T-cell (primary cell): ENCODE measurements around the gene USF2. TPM values are rescaled to one million over a fixed set of nuclear protein-coding genes. Genes with fewer than 3 reads are reported as not detected.

ENCODE experiments used
- ATAC-seq, 4 experiments: fragments of 200-7000 bp in 3 of 4; fragments of 150-1000 bp in 1 of 4; cut with Tn5 transposase; replicated peaks in 1 of 4; 1 replicate in 3 of 4; 2 replicates in 1 of 4; pipeline ENCODE4 v1.10.0; 2021; ENCODE audit warnings: moderate library complexity in 3 of 4, mild to moderate bottlenecking in 2 of 4, moderate number of reproducible peaks in 1 of 4
- CTCF ChIA-PET, 2 donors: fragments of 300-600 bp; sonication (Branson Sonifier 250); formaldehyde crosslinking; loops; one replicate each; lab custom pipeline; 2022; ENCODE audit warnings: antibody characterized with exemption in 2 of 2; lab: Charles Lee
- POLR2A ChIA-PET, 2 donors: fragments of 300-600 bp; sonication (Branson Sonifier 250); formaldehyde crosslinking; loops; one replicate each; lab custom pipeline; 2022; ENCODE audit warnings: antibody characterized with exemption in 2 of 2; lab: Charles Lee
- DNase-seq, 35 experiments: peaks; one replicate each; pipeline versions ENCODE4 v3.0.0 to v3.0.0-alpha.2; 2013 to 2023
- H3K27ac ChIP-seq: one replicate; pipeline ENCODE4 v1.5.1; 2013; ENCODE audit warnings: low read length
- H3K27me3 ChIP-seq, 2 experiments: replicated peaks in 1 of 2; 1 replicate in 1 of 2; 2 replicates in 1 of 2; pipeline versions ENCODE4 v1.6.1 to v1.7.0; 2013; ENCODE audit warnings: low read length in 1 of 2, mixed read lengths in 1 of 2; ENCODE audit not compliant: control insufficient read depth in 2 of 2, insufficient read depth in 2 of 2; ENCODE audit errors: extremely low read depth in 1 of 2
- H3K36me3 ChIP-seq, 2 donors: 1 replicate in 1 of 2; 2 replicates in 1 of 2; pipeline versions ENCODE4 v1.6.1 to v1.7.0; 2013; ENCODE audit warnings: low read length in 1 of 2; ENCODE audit not compliant: control insufficient read depth in 2 of 2, insufficient read depth in 1 of 2; ENCODE audit errors: extremely low read depth in 1 of 2
- H3K4me1 ChIP-seq, 2 experiments: 1 replicate in 1 of 2; 2 replicates in 1 of 2; pipeline versions ENCODE4 v1.6.1 to v1.7.0; 2013; ENCODE audit warnings: low read length in 2 of 2, mixed read lengths in 1 of 2; ENCODE audit not compliant: insufficient read depth in 2 of 2, control insufficient read depth in 1 of 2; ENCODE audit errors: extremely low read depth in 1 of 2
- H3K4me3 ChIP-seq, 2 donors: 1 replicate in 1 of 2; 2 replicates in 1 of 2; pipeline versions ENCODE4 v1.5.1 to v1.7.0; 2013; ENCODE audit warnings: mild to moderate bottlenecking in 2 of 2, low read length in 1 of 2, moderate library complexity in 1 of 2; ENCODE audit not compliant: control insufficient read depth in 1 of 2; ENCODE audit errors: extremely low read depth in 1 of 2
- H3K9me3 ChIP-seq: 2 replicates; pipeline ENCODE4 v1.7.0; 2013
- H3K27ac Mint-ChIP-seq, 2 donors: one replicate each; pipeline ENCODE4 v1.8.0; 2020 to 2021; ENCODE audit warnings: mild to moderate bottlenecking in 2 of 2, mixed read lengths in 2 of 2
- H3K27me3 Mint-ChIP-seq, 2 donors: one replicate each; pipeline ENCODE4 v1.8.0; 2021 to 2022; ENCODE audit warnings: mixed read lengths in 2 of 2
- H3K36me3 Mint-ChIP-seq: one replicate; pipeline ENCODE4 v1.8.0; 2021; ENCODE audit warnings: mixed read lengths
- H3K4me1 Mint-ChIP-seq, 3 donors: one replicate each; pipeline ENCODE4 v1.8.0; 2020 to 2022; ENCODE audit warnings: mixed read lengths in 3 of 3, mild to moderate bottlenecking in 1 of 3
- H3K4me3 Mint-ChIP-seq, 3 donors: one replicate each; pipeline ENCODE4 v1.8.0; 2020 to 2022; ENCODE audit warnings: mild to moderate bottlenecking in 3 of 3, mixed read lengths in 3 of 3, moderate library complexity in 3 of 3
- H3K9me3 Mint-ChIP-seq, 3 donors: one replicate each; pipeline ENCODE4 v1.8.0; 2020 to 2022; ENCODE audit warnings: mixed read lengths in 3 of 3
- WGBS: methylation state at CpG from one replicate; pipeline ENCODE4 v1.1.5; 2013; ENCODE audit warnings: missing lambda C conversion rate; ENCODE audit not compliant: insufficient coverage; 5-methylcytosine and 5-hydroxymethylcytosine counted together
- total RNA-seq, 35 experiments: library from RNA in 6 of 35; stranded (reverse) in 6 of 35; fragments of 120-200 nt in 1 of 35; gene quantifications; one replicate each; pipeline versions ENCODE4 v1.2.1 to v1.2.4 and lab custom pipeline; 2013 to 2026

Gene USF2
- total RNA-seq, 5 donors from 2014 or later (not counting 1 experiment from before 2014, with no cell fraction given): 207 to 255 (median 249) TPM

GRCh38 chr19:35303357-35303915, 34.7 kb downstream of the USF2 start:
- no peak overlapping the region for H3K27ac Mint-ChIP-seq
- no peak overlapping the region for H3K4me3 Mint-ChIP-seq
- H3K4me3 ChIP-seq: no peak overlapping the region
- no peaks in the 10 kb centered on the region for H3K9me3 Mint-ChIP-seq
- H3K4me1 ChIP-seq: no peaks in the 10 kb centered on the region
- no peaks in the 10 kb centered on the region for H3K27me3 Mint-ChIP-seq
- no peak overlapping the region for H3K27ac ChIP-seq
- no peaks in the 10 kb centered on the region for H3K36me3 ChIP-seq
- peaks cover 0 to 10% of the 10 kb centered on the region in 2 experiments for H3K27me3 ChIP-seq
- ChIA-PET POLR2A (no interaction called here), CTCF (interaction anchor here in 1 of 2 donors (0.7 kb wide), 1 partner anchor 136 kb away, joined by 5 read pairs; no protein-coding TSS in a partner anchor)
- no peaks in the 10 kb centered on the region for H3K9me3 ChIP-seq
- no peak for DNase-seq
- ATAC-seq: no peak
- no peaks in the 10 kb centered on the region for H3K4me1 Mint-ChIP-seq
- H3K36me3 Mint-ChIP-seq: no peaks in the 10 kb centered on the region
- 97% methylated on average over 3 of the region's 6 CpGs for WGBS

- Mint-ChIP-seq H3K9me3 (no peaks in the 10 kb centered on the region), H3K4me3 (no peak overlapping the region), H3K27me3 (no peaks in the 10 kb centered on the region), H3K36me3 (no peaks in the 10 kb centered on the region), H3K27ac (no peak overlapping the region), H3K4me1 (no peaks in the 10 kb centered on the region)
- no peaks in the 10 kb centered on the region for H3K4me1 ChIP-seq
- ChIA-PET POLR2A (no interaction called here), CTCF (no interaction called here)
- ATAC-seq (no peak), DNase-seq (no peak)
- peaks cover 0 to 7% of the 10 kb centered on the region in 2 experiments for H3K27me3 ChIP-seq
- no peak overlapping the region for H3K4me3 ChIP-seq
- H3K36me3 ChIP-seq: no peaks in the 10 kb centered on the region
- H3K27ac ChIP-seq: no peak overlapping the region
- 91% methylated on average over 8 of the region's 11 CpGs for WGBS
- no peaks in the 10 kb centered on the region for H3K9me3 ChIP-seq
These were observed 35.3 kb downstream of the USF2 start for GRCh38 chr19:35304036-35304435.

- WGBS: 78% methylated on average over 3 of the region's 6 CpGs
- peaks cover 0 to 5% of the 10 kb centered on the region in 2 experiments for H3K27me3 ChIP-seq
- Mint-ChIP-seq H3K4me3 (no peak overlapping the region), H3K27me3 (no peaks in the 10 kb centered on the region), H3K36me3 (no peaks in the 10 kb centered on the region), H3K9me3 (no peaks in the 10 kb centered on the region), H3K27ac (no peak overlapping the region), H3K4me1 (no peaks in the 10 kb centered on the region)
- no peak overlapping the region for H3K27ac ChIP-seq
- no peak for DNase-seq
- CTCF ChIA-PET: interaction anchor here in 1 of 2 donors (0.5 kb wide), 1 partner anchor 30 kb away, joined by 3 read pairs; no protein-coding TSS in a partner anchor
- H3K4me1 ChIP-seq: no peaks in the 10 kb centered on the region
- no peaks in the 10 kb centered on the region for H3K9me3 ChIP-seq
- POLR2A ChIA-PET: no interaction called here
- ATAC-seq: no peak
- no peaks in the 10 kb centered on the region for H3K36me3 ChIP-seq
- H3K4me3 ChIP-seq: no peak overlapping the region
These were observed 36.4 kb downstream of the USF2 start for GRCh38 chr19:35305181-35305580.

- Histone ChIP-seq H3K27me3 (peaks cover 0 to 5% of the 10 kb centered on the region in 2 experiments), H3K9me3 (no peaks in the 10 kb centered on the region), H3K36me3 (no peaks in the 10 kb centered on the region), H3K27ac (no peak overlapping the region), H3K4me1 (no peaks in the 10 kb centered on the region), H3K4me3 (no peak overlapping the region)
- Mint-ChIP-seq H3K36me3 (no peaks in the 10 kb centered on the region), H3K4me1 (peaks cover 0 to 2% (median 0%) of the 10 kb centered on the region in 3 donors), H3K27me3 (no peaks in the 10 kb centered on the region), H3K4me3 (no peak overlapping the region), H3K9me3 (no peaks in the 10 kb centered on the region), H3K27ac (no peak overlapping the region)
- WGBS: 95% methylated on average over 15 of the region's 20 CpGs
- no peak for DNase-seq
- ATAC-seq: no peak
- ChIA-PET POLR2A (no interaction called here), CTCF (interaction anchor here in 1 of 2 donors (0.5 kb wide), 1 partner anchor 121 kb away, joined by 5 read pairs; no protein-coding TSS in a partner anchor)
These were observed 37.9 kb downstream of the USF2 start for GRCh38 chr19:35306473-35307246.

GRCh38 chr19:35307931-35308330, 39.2 kb downstream of the USF2 start:
- Mint-ChIP-seq H3K27ac (no peak overlapping the region), H3K27me3 (no peaks in the 10 kb centered on the region), H3K36me3 (no peaks in the 10 kb centered on the region), H3K9me3 (no peaks in the 10 kb centered on the region), H3K4me3 (no peak overlapping the region), H3K4me1 (peaks cover 0 to 2% (median 0%) of the 10 kb centered on the region in 3 donors)
- Histone ChIP-seq H3K27ac (no peak overlapping the region), H3K4me3 (no peak overlapping the region), H3K4me1 (no peaks in the 10 kb centered on the region), H3K36me3 (no peaks in the 10 kb centered on the region), H3K27me3 (peaks cover 0 to 12% of the 10 kb centered on the region in 2 experiments), H3K9me3 (no peaks in the 10 kb centered on the region)
- ATAC-seq (no peak), DNase-seq (no peak)
- CTCF ChIA-PET: no interaction called here
- POLR2A ChIA-PET: no interaction called here
- 78% methylated on average over 10 of the region's 10 CpGs for WGBS

- Mint-ChIP-seq H3K4me3 (no peak overlapping the region), H3K4me1 (peaks cover 0 to 2% (median 0%) of the 10 kb centered on the region in 3 donors), H3K27ac (no peak overlapping the region), H3K36me3 (no peaks in the 10 kb centered on the region), H3K27me3 (no peaks in the 10 kb centered on the region), H3K9me3 (no peaks in the 10 kb centered on the region)
- no peak for ATAC-seq
- no peak for DNase-seq
- ChIA-PET POLR2A (no interaction called here), CTCF (no interaction called here)
- 89% methylated on average over 6 of the region's 7 CpGs for WGBS
- H3K4me1 ChIP-seq: no peaks in the 10 kb centered on the region
- H3K36me3 ChIP-seq: no peaks in the 10 kb centered on the region
- H3K27ac ChIP-seq: no peak overlapping the region
- peaks cover 0 to 20% of the 10 kb centered on the region in 2 experiments for H3K27me3 ChIP-seq
- no peak overlapping the region for H3K4me3 ChIP-seq
- no peaks in the 10 kb centered on the region for H3K9me3 ChIP-seq
These were observed 40.1 kb downstream of the USF2 start for GRCh38 chr19:35308910-35309309.
